Hepatic stellate cell (primary cell): ENCODE data around the gene SCAPER.
"Not testable (repeated sequence)": the region's sequence is repeated elsewhere in the genome, so short reads cannot be mapped to it uniquely, and the experiment has no call there.

ENCODE experiments used
- DNase-seq: peaks from one replicate; pipeline ENCODE4 v3.0.0; 2011; ENCODE audit warnings: low spot score

The SCAPER gene

DNA sequence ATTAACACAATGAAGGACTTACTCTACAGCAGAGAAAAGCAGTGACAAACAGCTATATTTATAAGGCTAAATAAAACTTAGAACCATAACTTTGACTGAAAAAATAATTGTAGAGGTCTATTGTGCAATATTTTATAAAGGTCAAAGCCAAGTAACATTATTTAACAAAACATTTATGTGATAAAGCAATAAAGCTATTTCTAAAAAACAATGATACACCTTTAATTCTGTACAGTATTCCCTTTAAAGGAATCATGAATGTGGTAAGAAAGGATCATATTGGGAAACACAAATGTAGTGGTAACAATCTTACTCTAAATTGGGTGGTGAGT lies 332.2 kb downstream of the SCAPER start:
- no peak for DNase-seq

DNA sequence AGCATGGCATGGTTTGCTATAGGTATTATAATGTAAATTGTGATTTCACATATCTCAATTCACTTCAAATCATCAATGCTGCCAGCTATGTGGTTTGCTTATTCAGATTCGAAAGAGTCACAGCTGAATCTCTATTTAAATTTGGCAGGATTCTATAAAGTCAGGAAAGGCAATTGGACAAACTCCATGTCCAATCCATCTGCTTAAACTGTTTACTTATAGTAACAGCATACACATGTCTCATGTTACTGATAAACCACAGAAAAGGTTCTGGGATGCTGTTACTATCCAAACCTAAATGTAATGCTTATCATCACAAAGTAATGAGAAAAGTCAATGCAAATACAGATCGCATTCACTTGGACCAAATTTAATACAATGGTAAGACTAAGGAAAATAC lies 338.9 kb downstream of the SCAPER start:
- no peak for DNase-seq

DNA sequence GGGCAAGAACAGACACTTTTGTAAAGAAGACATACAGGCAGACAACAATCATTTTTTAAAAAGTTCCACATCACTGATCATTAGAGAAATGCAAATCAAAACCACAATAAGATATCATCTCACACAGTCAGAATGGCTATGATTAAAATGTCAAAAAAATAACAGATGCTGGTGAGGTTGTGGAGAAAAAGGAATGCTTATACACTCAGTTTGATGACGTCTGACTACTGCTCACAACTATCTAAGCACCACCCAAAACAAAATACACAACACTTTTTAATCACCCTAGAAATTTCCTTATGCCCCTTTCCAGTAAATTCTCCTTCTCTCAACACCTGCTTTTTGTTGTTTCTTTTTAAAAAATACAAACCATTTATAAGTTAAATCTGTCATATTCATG lies 339.8 kb downstream of the SCAPER start:
- DNase-seq = no peak

DNA sequence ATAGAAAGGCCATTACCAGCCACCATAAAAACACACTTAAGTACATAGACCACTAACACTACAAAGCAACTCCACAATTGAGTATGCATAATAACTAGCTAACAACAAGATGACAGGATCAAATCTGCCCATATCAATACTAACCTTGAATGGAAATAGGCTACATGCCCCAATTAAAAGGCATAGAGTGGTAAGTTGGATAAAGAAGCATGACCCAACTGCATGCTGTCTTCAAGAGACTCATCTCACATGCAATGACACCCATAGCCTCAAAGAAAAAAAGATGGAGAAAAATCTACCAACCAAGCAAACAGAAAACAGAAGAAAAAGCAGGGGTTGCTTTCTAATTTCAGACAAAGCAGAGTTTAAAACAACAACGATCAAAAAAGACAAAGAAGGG lies 349.9 kb downstream of the SCAPER start:
- DNase-seq = no peak

DNA sequence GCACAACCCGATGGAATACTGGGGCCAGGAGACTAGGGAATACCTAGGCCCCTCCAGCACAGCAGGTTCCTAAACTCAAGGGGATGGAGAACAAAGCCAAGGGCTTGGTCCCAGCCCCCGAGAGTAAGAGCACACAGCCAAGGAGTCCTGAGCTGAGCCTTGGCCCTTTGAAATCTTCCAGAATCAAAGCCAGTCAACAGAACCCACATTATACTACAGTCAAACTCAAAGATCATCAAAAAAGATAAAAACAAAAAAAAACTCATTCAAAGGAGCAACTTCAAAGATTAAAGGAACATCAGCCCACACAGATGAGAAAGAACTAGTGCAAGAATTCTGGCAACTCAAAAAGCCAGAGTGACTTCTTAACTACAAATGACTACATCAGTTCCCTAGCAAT lies 351.6 kb downstream of the SCAPER start:
- no peak for DNase-seq

DNA sequence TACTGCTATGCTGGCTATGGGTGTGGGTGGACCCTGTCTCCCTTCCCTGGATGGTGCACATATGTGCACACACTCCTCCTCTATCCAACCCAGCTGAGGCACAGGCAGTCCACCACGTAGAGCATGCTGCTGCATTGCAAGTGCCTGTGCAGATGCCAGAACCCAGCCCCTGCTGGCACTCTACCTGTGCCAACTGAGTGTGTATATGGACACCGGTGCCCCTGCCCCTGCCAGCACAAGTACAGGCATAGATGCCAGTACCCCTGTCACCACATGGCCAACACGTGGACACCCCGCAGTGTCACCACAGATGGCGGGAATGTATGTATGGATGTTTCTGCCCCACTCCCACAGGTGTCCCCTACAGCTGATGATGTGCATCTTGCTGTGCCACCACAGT lies 352.0 kb downstream of the SCAPER start:
- no peak for DNase-seq

DNA sequence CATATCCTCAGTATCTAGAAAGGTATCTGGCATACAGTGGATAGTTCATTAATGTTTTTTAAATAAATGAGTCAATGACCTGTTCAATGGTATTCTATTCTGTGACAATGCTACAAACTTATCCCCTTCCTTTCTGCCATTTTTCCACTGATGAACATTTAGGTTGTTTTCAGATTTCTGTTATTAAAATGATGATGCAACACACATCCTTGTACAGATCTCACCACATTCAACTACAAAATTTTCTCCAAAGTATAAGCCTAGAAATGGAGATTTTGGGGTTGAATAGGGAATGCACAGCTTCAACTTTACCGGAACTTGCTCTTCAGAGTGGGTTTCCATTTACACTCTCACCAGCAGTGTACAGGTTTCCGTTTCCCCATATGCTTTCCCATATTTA lies 358.3 kb downstream of the SCAPER start:
- DNase-seq = no peak

DNA sequence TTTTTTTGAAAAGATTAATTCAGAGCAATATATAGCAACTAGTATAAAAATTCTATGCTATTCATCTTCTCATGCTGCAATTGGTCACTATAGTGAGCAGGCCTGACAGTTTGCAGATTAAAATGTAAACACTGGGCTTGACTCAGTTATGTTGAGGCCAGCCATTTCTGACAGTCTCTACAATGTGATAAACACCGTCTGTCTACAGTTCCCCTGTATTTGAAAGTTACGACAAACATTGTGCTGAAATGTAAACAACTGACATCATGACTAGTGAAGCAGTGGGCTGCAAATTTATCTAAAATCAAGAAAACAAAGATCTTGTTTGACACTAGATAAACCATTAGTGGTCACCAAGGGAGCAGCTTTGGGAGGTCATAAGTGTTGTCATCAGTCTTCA lies 371.1 kb downstream of the SCAPER start:
- no peak for DNase-seq

DNA sequence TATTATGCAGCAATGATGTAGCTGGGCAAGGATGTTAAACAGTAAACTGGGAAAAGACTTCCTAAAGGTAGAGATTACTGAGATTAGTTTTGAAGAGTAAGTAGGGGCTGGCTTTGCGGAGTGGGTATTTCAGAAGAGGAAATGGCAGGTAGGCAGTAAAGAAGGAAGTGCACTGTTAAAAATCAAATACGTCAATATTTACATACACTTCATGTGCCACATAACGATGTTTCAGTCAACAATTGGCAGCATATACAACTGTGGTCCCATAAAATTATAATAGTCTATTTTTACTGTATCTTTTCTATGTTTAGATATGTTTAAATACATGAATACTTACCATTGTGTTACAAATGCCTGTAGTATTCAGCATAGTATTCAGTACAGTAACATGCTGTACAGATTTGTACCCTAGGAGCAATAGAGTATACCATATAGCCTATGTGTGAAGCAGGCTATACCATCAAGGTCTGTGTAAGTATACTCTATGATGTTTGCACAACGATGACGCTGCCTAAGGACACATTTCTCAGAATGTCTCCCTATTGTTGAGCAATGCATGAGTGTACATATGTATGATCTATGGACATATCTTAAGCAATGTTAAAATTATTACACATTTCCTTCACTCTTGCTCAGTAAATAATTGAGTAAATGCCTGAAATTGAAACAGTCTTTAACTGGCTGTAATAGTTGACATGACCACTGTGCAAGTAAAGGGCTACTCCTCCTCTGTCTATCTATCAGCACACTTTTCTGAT lies 371.9 kb downstream of the SCAPER start:
- DNase-seq = no peak

DNA sequence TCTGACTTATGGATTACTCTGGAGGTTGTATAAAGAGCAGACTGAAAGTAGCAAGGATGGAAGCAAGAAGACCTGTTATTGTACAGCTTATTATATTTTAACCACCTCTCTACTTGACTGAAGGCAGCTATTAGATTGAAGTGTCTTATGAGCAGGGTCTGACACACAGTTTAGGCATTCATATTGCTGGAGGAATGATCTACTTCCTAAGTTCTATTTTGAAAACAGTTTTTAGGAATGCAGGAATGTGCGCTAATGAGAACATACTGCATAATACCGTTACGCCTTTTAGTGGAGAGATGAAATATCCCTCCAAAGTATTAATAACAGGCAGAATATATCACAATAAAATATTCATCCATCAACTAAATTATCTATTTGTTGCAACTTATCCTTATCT lies 375.2 kb downstream of the SCAPER start:
- no peak for DNase-seq

DNA sequence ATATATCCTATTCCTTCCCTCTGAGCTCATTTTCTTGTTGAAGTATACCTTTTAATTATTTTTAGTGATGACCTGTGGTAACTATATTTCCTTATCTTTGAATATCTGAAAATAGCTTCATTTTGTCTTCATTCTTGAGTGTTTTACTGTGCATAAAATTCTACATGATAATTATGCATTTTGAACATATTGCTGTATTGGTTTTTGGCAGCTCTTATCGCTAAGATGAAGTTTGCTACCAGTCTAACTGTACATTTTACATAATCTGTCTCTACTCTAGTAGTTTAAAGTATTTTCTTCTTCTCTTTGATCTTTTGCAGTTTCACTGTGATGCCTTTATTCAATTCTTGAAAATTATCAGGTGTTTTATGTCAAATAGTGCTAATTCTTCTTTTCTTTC lies 379.0 kb downstream of the SCAPER start:
- DNase-seq = no peak

DNA sequence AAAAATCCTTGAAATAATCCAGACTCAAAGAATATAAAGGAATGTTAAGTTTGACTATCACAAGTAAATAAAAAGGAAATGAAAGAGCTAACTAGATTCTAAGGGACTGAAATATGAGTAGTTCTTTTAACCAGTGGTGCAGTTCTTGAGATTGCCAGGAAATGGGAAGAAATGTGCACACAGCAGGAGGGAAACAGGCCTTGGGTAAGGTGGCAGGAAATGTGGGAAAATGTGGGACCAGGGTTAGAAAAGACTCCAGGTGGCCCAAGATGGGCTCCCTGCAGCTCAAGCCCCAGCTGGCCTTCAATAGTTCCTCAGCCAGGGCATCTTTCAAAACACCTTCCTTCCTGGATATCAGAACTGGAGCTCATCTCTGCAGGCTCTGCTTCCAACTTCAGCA lies 387.2 kb downstream of the SCAPER start:
- no peak for DNase-seq

DNA sequence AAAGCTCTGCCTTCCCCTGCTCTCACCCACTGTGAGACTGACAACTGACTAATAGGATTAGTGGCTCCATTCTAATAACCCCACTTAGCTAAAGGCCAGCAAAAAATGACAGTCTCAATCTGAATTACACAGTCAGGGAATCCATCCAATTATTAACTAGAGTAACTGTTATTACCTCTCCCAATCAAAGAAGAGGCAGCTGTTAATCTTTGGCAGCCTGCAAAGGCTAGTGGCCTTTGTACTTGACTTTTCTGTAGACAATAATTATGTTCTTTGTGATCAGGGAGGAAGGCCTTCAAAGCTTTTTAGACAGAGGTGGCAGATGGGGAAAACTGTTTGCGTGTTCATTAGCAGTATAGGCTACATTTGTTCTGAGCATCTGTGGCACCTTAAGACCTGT lies 390.9 kb downstream of the SCAPER start:
- DNase-seq = no peak

DNA sequence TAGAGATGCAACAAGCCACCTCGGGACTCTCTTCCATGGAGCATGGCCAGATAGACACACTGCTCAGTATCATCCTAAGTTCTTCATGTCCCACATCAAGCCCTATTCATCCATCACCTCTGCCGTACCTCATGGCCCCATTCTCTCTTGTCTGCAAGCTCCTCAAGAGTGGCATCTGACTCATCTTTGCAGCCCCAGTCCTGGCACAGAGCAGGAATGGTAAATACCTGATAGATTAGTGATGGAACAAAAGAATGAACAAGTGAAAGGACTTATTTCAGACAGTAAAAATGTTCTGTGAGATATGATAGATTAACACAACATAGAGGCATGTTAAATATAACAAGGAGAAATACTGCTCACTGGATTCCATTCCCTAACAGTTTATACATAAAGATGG lies 392.2 kb downstream of the SCAPER start:
- DNase-seq = no peak

DNA sequence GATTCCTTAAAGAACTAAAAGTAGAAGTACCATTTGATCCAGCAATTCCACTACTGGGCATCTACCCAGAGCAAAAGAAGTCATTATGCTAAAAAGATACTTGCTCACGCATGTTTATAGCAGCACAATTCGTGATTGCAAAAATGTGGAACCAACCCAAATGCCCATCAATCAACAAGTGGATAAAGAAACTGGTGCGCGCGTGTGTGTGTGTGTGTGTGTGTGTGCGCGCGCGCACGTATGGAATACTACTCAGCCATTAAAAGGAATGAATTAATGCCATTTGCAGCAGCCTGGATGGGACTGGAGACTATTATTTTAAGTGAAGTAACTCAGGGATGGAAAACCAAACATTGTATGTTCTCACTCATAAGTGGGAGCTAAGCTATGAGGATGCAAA lies 394.5 kb downstream of the SCAPER start:
- not testable (repeated sequence) for DNase-seq

DNA sequence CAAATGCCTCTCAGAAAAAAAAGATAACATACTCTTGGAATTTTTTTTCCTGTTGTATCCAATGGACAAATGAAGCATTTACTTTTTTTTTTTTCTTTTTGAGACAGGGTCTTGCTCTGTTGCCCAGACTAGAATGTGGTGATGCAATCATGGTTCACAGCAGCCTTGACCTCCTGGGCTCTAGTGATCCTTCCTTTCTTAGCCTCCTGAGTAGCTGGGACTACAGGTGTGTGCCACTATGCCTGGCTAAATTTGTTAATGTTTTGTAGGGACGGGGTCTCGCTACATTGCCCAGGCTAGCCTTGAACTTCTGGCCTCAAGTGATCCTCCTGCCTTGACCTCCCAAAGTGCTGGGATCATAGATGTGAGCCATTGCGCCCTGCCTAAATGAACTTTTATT lies 401.3 kb downstream of the SCAPER start:
- DNase-seq = no peak

DNA sequence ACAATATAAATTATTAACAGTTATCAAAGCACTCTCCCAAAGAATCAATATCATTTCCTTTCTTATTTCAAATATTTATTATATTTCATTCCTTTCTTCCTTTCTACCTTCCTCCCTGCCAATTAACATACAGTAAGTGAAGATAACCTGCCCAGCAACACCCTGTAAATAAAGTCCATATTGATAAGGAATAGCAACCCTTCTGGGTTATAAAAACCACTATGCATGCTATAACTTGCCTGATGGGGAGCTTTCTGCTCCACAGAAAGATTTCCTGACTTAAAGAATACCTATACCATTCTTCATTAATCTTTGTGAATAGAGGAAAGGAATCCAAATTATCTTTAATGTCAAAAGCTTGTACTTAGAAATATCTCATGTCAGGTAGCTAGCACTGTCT lies 402.0 kb downstream of the SCAPER start:
- no peak for DNase-seq

DNA sequence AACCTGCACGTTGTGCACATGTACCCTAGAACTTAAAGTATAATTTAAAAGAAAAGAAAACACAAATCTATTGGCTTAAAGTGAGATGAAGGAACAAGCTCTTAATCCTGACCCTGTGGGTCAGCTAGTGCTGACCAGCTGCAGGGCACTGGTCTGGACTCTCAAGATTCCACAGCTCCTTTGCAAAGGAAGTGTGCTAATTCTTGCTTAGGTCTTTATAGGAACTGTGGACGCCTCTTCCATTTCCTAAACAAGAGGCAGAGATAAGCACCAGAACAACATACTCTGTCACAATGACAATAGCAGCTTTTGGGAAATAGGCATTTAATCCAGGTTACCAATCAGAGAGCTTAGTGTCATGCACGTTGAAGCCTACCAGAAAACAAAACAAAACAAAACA lies 402.5 kb downstream of the SCAPER start:
- no peak for DNase-seq

DNA sequence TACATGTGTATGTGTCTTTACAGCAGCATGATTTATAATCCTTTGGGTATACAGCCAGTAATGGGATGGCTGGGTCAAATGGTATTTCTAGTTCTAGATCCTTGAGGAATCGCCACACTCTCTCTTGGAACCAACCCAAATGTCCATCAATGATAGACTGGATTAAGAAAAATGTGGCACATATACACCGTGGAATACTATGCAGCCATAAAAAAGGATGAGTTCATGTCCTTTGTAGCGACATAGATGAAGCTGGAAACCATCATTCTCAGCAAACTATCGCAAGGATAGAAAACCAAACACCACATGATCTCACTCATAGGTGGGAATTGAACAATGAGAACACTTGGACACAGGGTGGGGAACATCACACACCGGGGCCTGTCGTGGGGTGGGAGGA lies 403.0 kb downstream of the SCAPER start:
- not testable (repeated sequence) for DNase-seq

DNA sequence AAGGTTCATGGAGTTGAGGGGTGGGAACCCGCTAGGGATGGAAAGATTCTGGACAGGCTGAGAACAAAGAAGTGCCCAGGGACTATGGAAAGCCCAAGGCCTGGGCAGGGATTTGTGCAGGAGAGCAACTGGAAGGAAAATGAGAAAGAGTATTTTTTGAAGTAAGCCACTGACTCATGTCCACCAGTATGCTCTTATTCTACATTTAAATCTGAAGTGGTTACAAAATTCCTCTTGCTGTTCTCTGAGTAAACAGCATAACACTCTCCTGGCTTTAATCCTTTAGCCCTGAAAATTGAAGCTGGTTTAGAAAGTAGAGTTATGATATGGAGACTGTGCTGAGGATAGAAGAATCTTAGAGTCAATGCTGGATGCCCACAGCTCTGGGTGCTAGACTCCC lies 403.4 kb downstream of the SCAPER start:
- no peak for DNase-seq

DNA sequence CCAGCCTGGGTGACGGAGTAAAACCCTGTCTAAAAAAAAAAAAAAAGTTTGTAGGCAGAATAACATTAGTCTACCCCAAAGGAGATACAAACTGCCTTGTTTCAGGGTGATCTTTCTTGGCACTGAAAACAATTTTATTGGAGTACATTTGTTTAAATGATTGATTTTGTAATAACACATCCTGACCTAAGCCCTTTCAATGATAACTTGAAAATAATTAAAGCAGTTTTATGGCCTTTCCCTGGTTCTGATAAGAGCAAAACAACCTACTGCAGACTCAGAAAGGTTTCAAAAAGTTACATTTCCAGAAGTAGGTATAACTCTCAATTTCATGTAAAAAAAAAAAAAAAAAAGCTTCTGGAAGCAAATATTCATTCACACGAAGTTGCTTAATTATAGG lies 404.1 kb downstream of the SCAPER start:
- no peak for DNase-seq

DNA sequence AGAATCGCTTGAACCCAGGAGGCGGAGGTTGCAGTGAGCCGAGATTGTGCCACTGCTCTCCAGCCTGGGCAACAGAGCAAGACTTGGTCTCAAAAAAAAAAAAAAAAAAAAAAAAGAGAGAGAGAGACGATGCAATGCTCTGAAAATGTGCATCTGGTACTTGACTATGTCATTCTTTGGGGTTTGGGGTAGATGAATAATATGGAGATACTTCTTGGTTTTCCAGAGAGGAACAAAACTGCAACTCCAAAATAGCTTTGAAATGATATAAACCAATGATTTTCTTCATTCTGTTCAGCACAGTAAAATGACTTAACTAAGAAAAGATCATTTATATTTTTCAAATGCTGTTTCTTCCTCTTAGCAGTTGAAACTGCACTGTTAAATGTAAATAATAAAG lies 409.7 kb downstream of the SCAPER start:
- DNase-seq = no peak

DNA sequence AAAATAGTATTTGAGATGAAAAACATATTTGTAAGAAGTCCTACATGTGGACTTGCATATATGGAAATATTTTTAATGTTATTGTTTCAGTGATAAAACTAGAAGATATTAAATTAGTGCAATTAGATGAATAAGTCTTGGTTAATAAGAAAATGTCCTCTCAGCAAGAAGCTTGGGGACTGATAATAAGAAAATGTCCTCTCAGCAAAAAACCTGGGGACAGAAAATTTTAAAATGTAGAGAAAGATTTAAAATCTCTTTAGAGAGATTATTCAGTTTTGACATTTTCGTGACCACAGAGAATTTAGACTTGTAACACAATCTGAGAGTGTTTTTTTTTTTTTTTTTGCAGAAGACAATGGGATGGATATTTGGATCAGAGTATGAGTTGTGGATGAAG lies 412.6 kb downstream of the SCAPER start:
- no peak for DNase-seq

DNA sequence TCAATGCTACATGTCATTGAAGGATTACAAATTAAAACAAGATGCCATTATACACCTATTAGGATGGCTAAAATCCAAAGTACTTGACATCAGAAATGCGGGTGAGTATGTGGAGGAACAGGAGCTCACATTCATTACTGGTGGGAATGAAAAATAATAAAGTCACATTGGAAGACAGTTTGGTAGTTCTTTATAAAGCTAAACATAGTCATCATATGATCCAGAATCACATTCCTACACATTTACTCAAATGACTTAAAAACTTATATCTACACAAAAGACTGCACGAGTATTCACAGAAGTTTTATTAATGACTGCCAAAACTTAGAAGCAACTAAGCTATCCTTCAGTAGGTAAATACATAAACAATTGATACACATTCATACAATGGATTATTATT lies 421.4 kb downstream of the SCAPER start:
- DNase-seq = no peak

DNA sequence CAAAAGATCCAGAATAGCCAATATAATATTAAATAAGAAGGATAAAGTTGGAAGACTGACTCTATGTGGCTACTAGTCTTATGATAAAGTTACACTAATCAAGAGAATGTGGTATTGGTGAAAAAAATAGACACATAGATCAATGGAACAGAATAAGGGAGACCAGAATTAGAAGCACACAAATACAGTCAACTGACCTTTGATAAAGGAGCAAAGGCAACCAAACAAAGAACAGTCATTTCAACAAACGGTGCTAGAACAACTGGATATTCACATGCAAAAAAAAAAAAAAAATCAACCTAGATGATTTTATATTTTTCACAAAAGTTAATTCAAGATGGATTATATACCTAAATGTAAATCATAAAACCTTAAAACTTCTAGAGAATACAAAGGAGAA lies 422.1 kb downstream of the SCAPER start:
- no peak for DNase-seq
